Ishikawa (cell line): ENCODE results near the gene GABARAPL2.

Source experiments
- CEBPB ChIP-seq: IDR thresholded peaks from 2 replicates; pipeline ENCODE4 v1.6.1; 2012
- CREB1 ChIP-seq: IDR thresholded peaks from 2 replicates; pipeline ENCODE4 v1.6.1; 2012; ENCODE audit warnings: low read depth
- EGR1 ChIP-seq: IDR thresholded peaks from 2 replicates; pipeline ENCODE4 v1.6.1; 2012
- EP300 ChIP-seq: IDR thresholded peaks from 2 replicates; pipeline ENCODE4 v1.6.1; 2012; ENCODE audit warnings: borderline replicate concordance
- FOXM1 ChIP-seq: IDR thresholded peaks from 2 replicates; pipeline ENCODE4 v1.6.1; 2012; ENCODE audit warnings: low read depth, borderline replicate concordance
- MAX ChIP-seq: IDR thresholded peaks from 2 replicates; pipeline ENCODE4 v1.6.1; 2012
- NFIC ChIP-seq: IDR thresholded peaks from 2 replicates; pipeline ENCODE4 v1.6.1; 2012
- RAD21 ChIP-seq: IDR thresholded peaks from 2 replicates; pipeline ENCODE4 v1.6.1; 2012; ENCODE audit warnings: low read depth
- REST ChIP-seq: IDR thresholded peaks from 2 replicates; pipeline ENCODE4 v1.6.1; 2012; ENCODE audit warnings: low read depth, mild to moderate bottlenecking
- TAF1 ChIP-seq: IDR thresholded peaks from 2 replicates; pipeline ENCODE4 v1.6.1; 2012; ENCODE audit warnings: low read depth, mild to moderate bottlenecking
- TCF12 ChIP-seq: IDR thresholded peaks from 2 replicates; pipeline ENCODE4 v1.6.1; 2012; ENCODE audit warnings: low read depth
- TEAD4 ChIP-seq: IDR thresholded peaks from 2 replicates; pipeline ENCODE4 v1.6.1; 2012
- USF1 ChIP-seq: IDR thresholded peaks from 2 replicates; pipeline ENCODE4 v1.6.1; 2012
- YY1 ChIP-seq: IDR thresholded peaks from 2 replicates; pipeline ENCODE4 v1.6.1; 2012; ENCODE audit warnings: low read depth
- ZBTB7A ChIP-seq: IDR thresholded peaks from 2 replicates; pipeline ENCODE4 v1.6.1; 2012; ENCODE audit warnings: low read depth

Gene GABARAPL2

GRCh38 chr16:75620326-75621169, 54.4 kb downstream of the GABARAPL2 start:
- TF ChIP-seq TEAD4 (no peak), YY1 (no peak), FOXM1 (no peak), EGR1 (no peak)

- TF ChIP-seq RAD21 (no peak), ZBTB7A (no peak), NFIC (no peak), TCF12 (no peak), CREB1 (no peak), CEBPB (no peak), TAF1 (no peak), REST (no peak)
These were observed 54.9 kb downstream of the GABARAPL2 start for GRCh38 chr16:75621170-75621477.

GRCh38 chr16:75622761-75623605, 56.8 kb downstream of the GABARAPL2 start, which contains the start of gene ADAT1:
Gene ADAT1 (minus strand): TSS chr16:75623281. CDS start chr16:75620799, 2,482 bp downstream.
- TF ChIP-seq CEBPB (no peak), RAD21 (no peak), TEAD4 (no peak; the same call in 1 of the 2 replicates), YY1 (peak; percentile 40), EP300 (0 out of 2 replicates have a peak, but pooled peaks have one; percentile 18), NFIC (peak; percentile 41; the same call in 1 of the 2 replicates), REST (no peak), TAF1 (peak; percentile 72; the same call in 1 of the 2 replicates), CREB1 (peak; percentile 86), MAX (peak; percentile 93), EGR1 (no peak), FOXM1 (peak; percentile 20; the same call in 1 of the 2 replicates), TCF12 (peak; percentile 54), ZBTB7A (no peak), USF1 (peak; percentile 45; the same call in 1 of the 2 replicates)

- no peak for TF ChIP-seq FOXM1
- no peak for TF ChIP-seq CEBPB
- TF ChIP-seq TCF12, result no peak
- TF ChIP-seq ZBTB7A, result no peak
- no peak for TF ChIP-seq CREB1
- no peak for TF ChIP-seq RAD21
- no peak for TF ChIP-seq MAX
- TF ChIP-seq TAF1, result no peak
- TF ChIP-seq TEAD4, result no peak
- TF ChIP-seq USF1, result no peak
- no peak for TF ChIP-seq YY1
- TF ChIP-seq EP300, result no peak
- TF ChIP-seq EGR1, result no peak
- no peak for TF ChIP-seq NFIC
- TF ChIP-seq REST, result no peak
These were observed 58.7 kb downstream of the GABARAPL2 start for GRCh38 chr16:75624921-75625334.
